Measurements from ENCODE around the gene OTOP2.

The OTOP2 gene

GRCh38 chr17:74879308-74879707 is 44.8 kb upstream of the OTOP2 start:
- no peak for TF ChIP-seq CTCF (IDR thresholded peaks at IDR 0.05; ENCODE audit: extremely low read depth, missing control alignments)
- DNase-seq (ENCODE audit: low spot score) = no peak

GRCh38 chr17:74881073-74881472 is 43.0 kb upstream of the OTOP2 start:
- DNase-seq (ENCODE audit: low spot score) = no peak
- TF ChIP-seq CTCF (IDR thresholded peaks at IDR 0.05; ENCODE audit: extremely low read depth, missing control alignments) = no peak

GRCh38 chr17:74882517-74883240 is 41.4 kb upstream of the OTOP2 start:
- no peak for DNase-seq (ENCODE audit: low spot score)
- no peak for TF ChIP-seq CTCF (IDR thresholded peaks at IDR 0.05; ENCODE audit: extremely low read depth, missing control alignments)

GRCh38 chr17:74883241-74883745 is 40.8 kb upstream of the OTOP2 start:
- DNase-seq (ENCODE audit: low spot score) = no peak
- TF ChIP-seq CTCF (IDR thresholded peaks at IDR 0.05; ENCODE audit: extremely low read depth, missing control alignments) = no peak

- TF ChIP-seq CTCF (IDR thresholded peaks at IDR 0.05; ENCODE audit: extremely low read depth, missing control alignments) = no peak
- no peak for DNase-seq (ENCODE audit: low spot score)
These were observed 35.6 kb upstream of the OTOP2 start for GRCh38 chr17:74888469-74888868.

GRCh38 chr17:74890554-74890953 is 33.5 kb upstream of the OTOP2 start:
- no peak for DNase-seq (ENCODE audit: low spot score)
- no peak for TF ChIP-seq CTCF (IDR thresholded peaks at IDR 0.05; ENCODE audit: extremely low read depth, missing control alignments)

GRCh38 chr17:74892013-74892841 is 31.8 kb upstream of the OTOP2 start:
- TF ChIP-seq CTCF (IDR thresholded peaks at IDR 0.05; ENCODE audit: extremely low read depth, missing control alignments) = no peak
- DNase-seq (ENCODE audit: low spot score) = no peak
